Cardiac fibroblast (primary cell): ENCODE results near the gene HOTAIR.

Experiments used
- DNase-seq, 2 donors: peaks; one replicate each; pipeline versions ENCODE4 v3.0.0 to v3.0.0-alpha.2; 2010; ENCODE audit warnings: low read depth in 2 of 2
- H3K4me3 ChIP-seq, 2 donors: replicated peaks in 1 of 2; 1 replicate in 1 of 2; 2 replicates in 1 of 2; pipeline ENCODE4 v1.5.1; 2011; ENCODE audit warnings: low read depth in 2 of 2, low read length in 2 of 2, mild to moderate bottlenecking in 2 of 2, moderate library complexity in 1 of 2
- TF ChIP-seq, protein P1 (sequence below): IDR thresholded peaks from one replicate; pipeline ENCODE4 v1.5.1; 2011; ENCODE audit warnings: low read depth, mild to moderate bottlenecking, low read length, inconsistent platforms

HOTAIR gene

DNA sequence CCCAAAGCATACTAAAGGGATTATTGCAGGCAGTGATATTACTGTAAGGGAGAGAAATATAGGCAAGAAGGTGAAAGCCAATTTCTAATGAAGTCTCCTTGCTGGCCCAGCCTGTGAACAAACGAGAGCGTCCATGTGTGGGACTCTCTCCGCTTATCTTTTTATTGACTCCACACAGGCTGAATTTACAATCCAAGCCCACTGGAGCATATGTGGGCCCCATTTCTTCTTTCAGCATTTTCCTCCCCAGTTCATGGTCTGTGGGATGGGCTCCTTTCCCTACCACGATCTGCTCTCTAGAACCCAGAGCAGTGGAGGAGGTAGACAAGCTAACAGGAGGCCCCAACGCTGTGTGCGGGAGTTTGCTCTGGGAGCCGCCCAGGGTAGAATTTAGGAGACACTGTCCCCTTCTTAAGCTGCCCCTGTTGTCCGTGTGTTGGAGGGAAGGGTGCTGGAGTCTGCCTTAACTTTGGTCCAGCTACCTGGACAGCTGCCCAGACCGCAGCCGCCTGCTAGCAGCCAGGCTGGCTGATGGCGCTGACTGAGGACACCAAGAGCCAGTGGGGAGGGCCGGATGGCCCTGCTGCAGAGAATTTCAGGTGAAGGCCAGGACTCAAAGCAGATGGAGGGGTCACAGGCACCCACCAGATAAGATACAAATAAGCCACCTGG, 5.0 kb downstream of the HOTAIR start:
- H3K4me3 ChIP-seq = no peak overlapping the region
- no peak for DNase-seq
- TF ChIP-seq, protein P1, sequence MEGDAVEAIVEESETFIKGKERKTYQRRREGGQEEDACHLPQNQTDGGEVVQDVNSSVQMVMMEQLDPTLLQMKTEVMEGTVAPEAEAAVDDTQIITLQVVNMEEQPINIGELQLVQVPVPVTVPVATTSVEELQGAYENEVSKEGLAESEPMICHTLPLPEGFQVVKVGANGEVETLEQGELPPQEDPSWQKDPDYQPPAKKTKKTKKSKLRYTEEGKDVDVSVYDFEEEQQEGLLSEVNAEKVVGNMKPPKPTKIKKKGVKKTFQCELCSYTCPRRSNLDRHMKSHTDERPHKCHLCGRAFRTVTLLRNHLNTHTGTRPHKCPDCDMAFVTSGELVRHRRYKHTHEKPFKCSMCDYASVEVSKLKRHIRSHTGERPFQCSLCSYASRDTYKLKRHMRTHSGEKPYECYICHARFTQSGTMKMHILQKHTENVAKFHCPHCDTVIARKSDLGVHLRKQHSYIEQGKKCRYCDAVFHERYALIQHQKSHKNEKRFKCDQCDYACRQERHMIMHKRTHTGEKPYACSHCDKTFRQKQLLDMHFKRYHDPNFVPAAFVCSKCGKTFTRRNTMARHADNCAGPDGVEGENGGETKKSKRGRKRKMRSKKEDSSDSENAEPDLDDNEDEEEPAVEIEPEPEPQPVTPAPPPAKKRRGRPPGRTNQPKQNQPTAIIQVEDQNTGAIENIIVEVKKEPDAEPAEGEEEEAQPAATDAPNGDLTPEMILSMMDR = no peak

DNA sequence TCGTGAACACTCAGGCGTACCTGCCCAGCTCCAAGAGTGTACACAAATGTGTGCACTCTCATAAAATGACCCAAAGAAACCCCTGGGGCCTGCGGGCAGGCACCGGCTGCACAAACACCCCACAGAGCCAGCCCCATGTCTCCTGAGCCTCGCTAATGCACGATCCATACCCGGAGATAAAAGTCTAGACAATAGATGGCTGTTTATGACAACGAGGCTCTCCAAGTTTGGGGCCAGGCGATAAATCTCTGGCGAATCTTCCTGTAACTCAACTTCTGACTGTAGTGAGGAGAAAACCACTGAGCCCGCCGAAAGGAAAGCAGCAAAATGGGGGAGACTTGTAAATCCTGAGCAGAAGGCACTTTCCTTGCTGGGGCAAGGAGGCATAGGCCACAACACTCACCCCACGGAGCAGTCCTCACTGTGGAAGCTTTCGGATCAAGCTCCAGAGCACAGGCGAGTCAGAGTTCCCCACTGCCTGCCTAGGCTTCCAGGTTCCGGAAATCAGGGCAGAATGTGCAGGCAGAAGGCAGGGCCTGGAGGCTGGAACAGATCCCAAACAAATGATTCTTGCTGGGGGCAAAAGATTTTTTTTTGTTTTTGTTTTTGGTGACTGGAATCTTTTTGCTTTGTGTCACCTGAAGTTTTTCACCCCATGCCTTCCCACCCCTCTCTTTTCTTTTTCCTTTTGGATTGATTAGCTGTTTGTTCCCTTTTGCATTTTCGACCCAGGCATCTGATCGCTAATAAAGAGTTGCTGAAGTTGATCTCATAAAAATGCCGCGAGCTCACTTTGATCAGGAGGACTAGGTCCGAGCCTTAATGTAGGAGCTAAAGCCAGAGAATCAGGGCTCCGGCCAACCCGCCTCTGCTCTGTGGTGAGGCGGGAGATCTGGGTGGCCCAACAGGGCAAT, 6.3 kb downstream of the HOTAIR start:
- TF ChIP-seq, protein P1 = no peak
- H3K4me3 ChIP-seq = no peak overlapping the region
- no peak for DNase-seq

DNA sequence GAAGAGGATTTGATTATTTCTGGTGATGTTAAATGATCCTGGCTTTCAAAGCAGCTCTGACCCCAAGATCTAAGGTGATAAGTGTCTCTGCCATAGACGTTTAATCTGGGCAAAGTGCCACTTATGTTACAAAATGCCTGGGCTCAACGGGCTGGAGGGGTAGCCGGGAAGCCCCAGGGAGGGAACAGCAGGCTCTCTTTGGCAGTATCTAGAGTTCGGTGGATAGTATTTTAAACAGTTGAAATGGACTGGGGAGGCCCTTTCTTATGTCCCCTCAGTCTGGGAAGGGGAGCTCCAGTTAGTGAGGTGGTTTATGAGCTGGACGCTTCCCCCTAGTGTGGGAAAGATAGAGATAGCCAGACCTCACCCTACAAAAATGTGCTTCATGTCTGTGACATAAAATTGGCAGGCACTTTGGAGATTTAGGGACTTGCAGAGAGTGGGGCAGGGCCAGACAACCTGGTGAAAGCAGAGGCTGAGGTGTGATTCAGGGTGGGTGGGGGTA, 7.3 kb downstream of the HOTAIR start:
- TF ChIP-seq, protein P1 = no peak
- no peak for DNase-seq
- H3K4me3 ChIP-seq = no peak overlapping the region

DNA sequence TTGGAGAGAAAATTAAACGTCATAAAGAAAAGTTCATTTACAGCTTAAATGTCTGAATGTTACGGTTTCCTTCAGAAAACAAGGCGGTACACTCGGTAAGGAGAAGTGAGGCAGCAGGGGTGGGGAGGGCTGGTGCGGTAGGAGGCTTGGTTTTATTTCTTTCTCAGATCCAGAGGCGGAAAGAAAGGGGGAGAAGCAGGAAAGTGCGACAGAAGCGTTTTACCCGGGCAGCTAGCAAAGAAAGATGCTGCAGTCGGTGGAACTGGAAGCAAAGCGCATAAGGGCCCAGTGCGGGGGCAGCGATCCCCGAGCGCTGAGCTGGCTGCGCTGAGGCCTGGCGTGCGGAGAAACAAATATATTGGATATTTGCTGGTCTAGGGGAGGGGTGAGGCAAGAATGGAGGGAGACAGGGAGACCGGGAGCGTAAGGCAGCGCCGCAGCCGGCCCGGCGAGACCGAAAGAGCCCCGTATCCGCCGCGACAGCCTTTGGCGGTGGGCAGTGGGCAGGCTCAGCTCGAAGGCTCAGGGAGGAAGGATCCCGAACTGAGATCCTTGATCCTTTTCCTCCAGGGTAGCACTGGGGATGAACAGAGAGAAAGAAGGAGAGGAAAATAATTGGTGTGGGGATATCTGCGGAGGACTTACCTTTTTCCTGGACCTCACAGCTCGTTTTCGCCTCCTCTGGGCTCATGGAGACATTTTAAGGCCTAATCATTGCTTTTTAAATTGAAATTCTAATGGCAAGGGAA, 8.2 kb downstream of the HOTAIR start:
- H3K4me3 ChIP-seq = no peak overlapping the region
- no peak for DNase-seq
- TF ChIP-seq, protein P1 = no peak

DNA sequence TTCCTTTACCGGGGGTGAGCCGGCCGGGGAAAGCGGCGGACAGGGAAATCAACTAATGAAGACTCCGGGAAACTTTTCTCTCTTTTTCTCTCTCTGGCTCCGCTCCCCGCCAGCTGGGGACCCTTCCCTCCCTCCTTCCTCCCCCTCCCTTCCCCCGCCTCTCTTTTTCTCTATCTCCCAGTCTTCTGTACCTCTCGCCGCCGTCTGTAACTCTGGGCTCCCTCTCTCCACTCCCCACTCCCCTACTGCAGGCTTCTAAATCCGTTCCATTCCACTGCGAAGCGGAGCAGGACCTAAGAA, 8.7 kb downstream of the HOTAIR start:
- DNase-seq = no peak
- H3K4me3 ChIP-seq = no peak overlapping the region
- TF ChIP-seq, protein P1 = no peak

DNA sequence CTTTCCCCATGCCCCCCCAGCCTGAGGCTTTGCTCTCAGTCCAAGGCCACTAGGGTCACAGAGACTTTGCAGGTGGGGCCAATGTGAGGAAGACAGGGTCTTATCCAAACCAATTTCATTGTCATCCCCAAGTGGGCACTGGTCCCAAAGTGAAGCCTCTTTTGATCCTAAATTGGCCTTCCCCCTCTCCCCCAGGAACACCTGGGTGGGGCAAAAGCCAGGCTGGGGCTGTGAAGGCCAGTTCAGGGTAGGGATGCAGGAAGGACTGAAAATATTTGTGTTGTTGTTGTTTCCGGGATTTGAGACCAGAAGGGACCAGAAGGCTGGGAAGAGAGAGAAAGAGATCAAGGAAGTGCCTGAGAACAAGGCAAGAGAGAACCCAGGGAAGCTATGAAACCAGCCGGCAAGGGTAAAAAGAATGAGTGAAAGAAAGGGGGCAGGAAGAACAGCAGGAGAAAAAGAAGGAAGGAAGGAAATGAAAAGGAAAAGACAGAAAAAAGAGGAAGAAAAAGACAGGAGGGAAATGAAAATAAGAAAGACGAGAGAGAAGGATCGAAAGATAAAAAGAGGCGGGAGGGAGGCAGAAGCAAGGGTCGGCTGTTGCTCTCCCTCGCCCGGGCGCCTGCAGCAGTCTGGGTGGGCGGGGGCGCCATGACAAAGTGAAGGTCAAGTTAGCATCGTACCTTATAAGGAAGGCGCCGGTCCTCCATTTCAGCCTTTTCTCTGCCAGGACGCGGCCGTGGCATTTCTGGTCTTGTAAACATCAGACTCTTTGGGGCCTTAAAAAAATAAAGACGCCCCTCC, 9.3 kb downstream of the HOTAIR start:
- TF ChIP-seq, protein P1 = no peak
- DNase-seq = no peak

More for the DNA sequence above, 9.3 kb downstream of the HOTAIR start:
- no peak overlapping the region for H3K4me3 ChIP-seq
